Activated effector memory CD4-positive, alpha-beta T cell treated with Interleukin-2 at 50 U/mL for 16 hours (primary cell): ENCODE measurements around the gene POLDIP2.
A peak's percentile ranks its signal among the peaks of the same experiment; 100 is the strongest.

ENCODE experiments used
- DNase-seq: peaks from one replicate; pipeline ENCODE4 v3.0.0-alpha.2; 2020

The POLDIP2 gene

GRCh38 chr17:28390141-28390540, 32.8 kb upstream of the POLDIP2 start:
- DNase-seq = no peak

DNA sequence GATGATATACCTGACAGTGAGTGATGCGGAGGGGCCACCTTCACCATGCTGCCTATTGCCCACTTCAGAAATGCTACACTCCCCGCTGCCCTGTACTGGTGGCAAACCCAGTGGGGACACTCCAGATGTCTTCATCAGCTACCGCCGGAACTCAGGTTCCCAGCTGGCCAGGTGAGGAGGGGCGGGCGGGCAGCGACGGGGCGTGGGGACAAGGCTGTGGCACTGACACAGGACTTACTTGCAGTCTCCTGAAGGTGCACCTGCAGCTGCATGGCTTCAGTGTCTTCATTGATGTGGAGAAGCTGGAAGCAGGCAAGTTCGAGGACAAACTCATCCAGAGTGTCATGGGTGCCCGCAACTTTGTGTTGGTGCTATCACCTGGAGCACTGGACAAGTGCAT, 30.8 kb upstream of the POLDIP2 start:
- no peak for DNase-seq

GRCh38 chr17:28386391-28386790, 29.1 kb upstream of the POLDIP2 start:
- no peak for DNase-seq

GRCh38 chr17:28385406-28385805, 28.1 kb upstream of the POLDIP2 start:
- no peak for DNase-seq

- no peak for DNase-seq
Observed at GRCh38 chr17:28385037-28385400, 27.7 kb upstream of the POLDIP2 start.

GRCh38 chr17:28384281-28385036, 27.1 kb upstream of the POLDIP2 start:
- peak; percentile 57 for DNase-seq

DNA sequence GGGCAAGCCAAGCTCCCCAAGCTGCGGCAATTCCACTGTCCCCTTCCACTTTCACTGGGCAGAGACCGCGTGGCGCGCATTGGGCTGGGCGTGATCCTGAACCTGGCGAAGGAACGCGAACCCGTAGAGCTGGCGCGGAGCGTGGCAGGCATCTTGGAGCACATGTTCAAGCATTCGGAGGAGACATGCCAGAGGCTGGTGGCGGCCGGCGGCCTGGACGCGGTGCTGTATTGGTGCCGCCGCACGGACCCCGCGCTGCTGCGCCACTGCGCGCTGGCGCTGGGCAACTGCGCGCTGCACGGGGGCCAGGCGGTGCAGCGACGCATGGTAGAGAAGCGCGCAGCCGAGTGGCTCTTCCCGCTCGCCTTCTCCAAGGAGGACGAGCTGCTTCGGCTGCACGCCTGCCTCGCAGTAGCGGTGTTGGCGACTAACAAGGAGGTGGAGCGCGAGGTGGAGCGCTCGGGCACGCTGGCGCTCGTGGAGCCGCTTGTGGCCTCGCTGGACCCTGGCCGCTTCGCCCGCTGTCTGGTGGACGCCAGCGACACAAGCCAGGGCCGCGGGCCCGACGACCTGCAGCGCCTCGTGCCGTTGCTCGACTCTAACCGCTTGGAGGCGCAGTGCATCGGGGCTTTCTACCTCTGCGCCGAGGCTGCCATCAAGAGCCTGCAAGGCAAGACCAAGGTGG, 24.0 kb upstream of the POLDIP2 start:
- no peak for DNase-seq

DNA sequence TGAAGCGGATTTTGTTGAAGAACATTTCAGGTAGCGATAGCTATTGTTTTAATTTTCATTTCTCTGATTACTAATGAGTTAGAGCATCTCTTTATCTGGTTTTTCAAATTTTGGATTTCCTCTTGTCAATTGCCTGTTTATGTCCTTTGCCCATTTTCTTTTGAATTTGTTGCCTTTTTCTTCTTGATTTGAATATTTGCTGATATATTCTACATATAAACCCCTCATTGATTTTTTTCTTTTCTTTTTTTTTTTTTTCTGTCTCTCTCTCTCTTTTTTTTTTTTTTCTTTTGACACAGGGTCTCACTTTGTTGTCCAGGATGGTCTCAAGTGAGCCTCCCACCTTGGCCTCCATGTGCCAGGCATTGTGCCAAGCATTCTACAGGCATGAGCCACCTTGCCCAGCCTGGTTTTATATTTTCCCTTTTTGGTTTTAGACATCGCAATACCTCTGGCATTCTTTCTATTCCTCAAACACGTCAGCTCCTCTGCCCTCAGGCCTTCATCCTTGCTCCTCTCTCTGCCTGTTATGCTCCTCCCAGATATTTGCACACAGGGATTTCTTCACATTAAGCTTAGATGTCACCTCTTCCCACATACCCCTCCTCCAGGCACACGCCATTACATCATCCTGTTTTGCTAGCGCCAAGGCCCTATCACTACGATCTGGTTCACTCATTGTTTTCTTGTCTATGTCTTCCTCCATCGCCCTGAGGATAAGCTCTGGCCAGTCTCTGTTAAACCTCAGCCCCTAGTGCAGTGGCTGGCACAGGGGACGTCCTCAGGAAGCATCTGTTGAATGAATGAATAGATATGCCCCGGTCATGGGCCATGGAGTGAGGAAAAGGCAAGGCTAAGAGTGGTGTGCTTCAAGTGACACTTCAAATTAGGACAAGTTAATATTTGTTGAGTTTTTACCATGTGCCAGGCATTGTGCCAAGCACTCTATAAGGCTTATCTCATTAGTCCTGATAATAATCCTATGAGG, 22.8 kb upstream of the POLDIP2 start:
- DNase-seq = no peak

GRCh38 chr17:28372945-28373274, 15.6 kb upstream of the POLDIP2 start:
- DNase-seq = no peak

DNA sequence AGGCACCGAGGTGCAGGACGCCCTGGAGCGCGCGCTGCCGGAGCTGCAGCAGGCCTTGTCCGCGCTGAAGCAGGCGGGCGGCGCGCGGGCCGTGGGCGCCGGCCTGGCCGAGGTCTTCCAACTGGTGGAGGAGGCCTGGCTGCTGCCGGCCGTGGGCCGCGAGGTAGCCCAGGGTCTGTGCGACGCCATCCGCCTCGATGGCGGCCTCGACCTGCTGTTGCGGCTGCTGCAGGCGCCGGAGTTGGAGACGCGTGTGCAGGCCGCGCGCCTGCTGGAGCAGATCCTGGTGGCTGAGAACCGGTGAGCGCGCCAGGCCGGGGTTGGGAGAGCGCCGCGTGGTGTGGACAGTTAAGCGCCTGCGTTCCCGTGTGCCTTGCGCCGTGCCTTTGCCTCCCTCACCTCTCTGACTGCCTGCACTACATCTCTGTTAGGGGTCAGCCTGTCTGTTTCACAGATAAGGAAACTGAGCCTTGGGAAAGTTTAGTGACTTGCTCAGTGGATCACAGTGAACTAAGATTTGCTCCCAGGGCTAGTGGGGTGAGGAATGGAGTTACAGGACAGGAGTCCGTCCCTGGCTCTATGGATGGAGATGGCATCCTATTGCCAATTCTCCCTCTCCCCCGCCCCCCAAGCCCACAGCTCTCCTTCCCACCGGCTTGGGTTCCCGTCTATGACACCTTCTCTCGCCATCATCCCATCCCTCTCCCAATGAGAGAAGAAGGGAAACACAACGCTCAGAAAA, 15.0 kb upstream of the POLDIP2 start:
- DNase-seq = no peak

DNA sequence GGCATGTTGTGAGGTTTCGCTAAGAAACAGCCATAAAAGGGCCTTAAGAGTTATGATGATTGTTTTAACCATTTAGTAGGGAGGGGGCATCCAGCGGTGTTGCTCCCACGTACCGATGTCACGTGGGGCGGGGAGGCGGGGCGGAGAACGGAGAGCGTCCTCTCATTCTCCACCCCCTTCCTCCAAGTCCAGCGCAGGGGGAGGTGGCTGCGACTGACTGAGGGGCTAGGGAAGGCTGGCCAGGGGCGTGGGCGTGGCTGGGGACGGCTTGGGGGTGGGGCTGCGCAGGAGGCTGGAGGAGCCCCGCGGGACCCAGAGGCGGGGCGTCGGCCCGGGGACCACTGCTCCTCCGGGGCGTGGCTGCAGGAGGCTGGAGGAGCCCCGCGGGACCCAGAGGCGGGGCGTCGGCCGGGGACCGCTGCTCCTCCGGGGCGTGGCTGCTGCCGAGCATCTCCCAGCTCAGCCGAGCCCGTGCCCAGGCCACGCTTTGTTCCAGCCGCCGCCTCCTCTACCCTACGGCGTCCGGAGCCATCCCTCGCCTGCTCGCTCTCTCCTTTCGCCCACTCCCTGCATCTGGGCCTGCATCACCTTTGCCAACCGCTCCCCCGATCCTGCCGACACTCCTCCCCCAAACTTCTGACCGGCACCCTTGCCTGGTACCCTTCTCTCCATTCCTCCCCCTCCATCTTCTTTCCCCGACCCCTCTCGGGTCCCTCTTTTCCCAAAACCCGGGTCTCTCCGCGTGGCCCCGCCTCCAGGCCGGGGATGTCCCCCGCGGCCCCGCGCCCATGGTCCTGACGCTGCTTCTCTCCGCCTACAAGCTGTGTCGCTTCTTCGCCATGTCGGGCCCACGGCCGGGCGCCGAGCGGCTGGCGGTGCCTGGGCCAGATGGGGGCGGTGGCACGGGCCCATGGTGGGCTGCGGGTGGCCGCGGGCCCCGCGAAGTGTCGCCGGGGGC, 14.2 kb upstream of the POLDIP2 start, which contains the start of gene SARM1:
SARM1 (plus strand) TSS at position 450 of the 958 bp plus-strand sequence; CDS start at position 789, 339 bp downstream.
- DNase-seq = peak; percentile 76

GRCh38 chr17:28370744-28371103, 13.4 kb upstream of the POLDIP2 start:
- DNase-seq = no peak

DNA sequence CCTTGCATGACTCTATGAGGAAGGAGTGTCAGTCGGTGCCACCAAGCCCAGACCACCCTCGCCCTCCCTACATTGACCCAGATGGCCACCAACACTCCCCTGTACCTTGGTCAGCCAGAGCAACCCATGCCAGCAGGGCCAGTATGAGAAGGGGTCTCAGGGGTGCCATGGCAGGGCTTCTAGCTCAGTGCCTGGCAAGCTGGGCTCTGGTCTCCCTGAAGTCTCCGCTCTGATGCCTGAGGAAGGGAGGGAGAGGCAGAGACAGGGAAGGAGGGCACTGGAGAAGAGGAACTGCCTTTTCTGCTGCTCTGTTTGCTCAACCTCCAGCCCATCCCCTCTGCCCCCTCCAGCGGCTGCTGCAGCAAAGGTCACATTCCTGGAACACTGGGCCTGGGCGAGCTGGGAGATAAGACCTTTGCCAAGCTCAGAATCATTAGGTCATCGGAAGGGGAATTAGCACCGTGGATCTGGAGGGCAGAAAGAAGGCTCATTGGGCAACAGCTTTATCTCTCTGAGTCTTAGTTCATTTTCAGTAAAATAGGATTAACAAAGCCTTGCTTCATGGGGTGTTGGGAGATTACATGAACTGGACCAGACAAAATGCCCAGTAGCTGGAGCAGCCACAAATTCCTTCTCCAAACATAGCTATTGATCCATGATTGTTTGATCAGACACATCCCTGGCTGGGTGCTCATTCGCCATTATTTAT, 12.9 kb upstream of the POLDIP2 start, which contains the start of gene VTN:
VTN (minus strand) TSS at position 273 of the 709 bp plus-strand sequence; CDS start at position 169, 104 bp downstream.
- no peak for DNase-seq

DNA sequence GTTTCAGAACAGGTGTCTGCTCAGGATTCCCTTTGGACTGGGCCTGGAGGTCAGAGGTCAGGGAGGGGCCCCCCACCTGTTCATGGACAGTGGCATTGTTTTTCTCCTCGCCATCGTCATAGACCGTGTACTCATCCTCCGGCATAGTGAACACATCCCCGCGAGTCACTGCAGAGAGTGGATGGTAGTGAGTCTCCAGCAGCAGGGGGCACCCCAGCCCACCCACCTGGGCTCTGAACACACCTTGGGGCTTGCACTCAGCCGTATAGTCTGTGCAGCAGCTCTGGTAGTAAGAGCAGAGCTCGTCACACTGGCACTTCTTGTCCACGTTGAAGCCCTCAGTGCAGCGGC, 12.3 kb upstream of the POLDIP2 start:
- DNase-seq = no peak

DNA sequence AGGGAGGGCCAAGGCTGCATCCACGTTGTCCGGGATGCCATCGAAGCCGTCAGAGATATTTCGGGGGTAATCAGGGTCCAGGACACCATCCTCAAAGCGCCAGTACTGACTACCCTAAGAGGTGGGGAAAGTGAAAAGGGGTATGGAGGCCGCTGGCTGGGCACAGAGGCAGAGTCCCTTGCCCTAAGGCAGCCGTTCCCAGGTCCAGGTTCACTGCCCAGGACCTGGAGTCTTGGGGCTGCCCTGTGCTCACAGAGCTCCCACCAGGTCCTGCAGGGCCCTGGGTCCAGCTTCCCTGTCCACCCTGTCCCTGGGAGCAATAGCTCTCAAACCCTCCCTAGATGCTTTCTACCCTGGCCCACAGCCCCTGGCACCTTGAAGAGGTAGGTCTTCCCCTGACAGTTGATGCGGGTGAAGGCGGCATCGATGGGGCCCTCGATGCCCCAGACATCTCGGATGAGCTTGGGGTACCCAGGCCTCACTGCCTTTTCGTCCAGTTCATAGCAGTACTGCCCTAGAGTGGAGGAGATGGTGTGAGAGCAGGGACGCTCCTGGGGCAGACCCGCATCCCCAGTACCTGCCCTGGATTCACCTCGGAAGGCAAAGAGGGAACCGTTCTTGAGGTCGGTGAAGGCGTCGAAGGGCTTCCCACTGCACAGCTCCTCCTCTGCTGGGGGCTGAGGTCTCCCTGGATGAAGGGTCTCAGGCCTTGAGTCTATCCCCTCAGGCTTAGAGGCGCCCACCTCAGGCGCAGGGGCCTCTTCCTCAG, 11.8 kb upstream of the POLDIP2 start:
- no peak for DNase-seq

DNA sequence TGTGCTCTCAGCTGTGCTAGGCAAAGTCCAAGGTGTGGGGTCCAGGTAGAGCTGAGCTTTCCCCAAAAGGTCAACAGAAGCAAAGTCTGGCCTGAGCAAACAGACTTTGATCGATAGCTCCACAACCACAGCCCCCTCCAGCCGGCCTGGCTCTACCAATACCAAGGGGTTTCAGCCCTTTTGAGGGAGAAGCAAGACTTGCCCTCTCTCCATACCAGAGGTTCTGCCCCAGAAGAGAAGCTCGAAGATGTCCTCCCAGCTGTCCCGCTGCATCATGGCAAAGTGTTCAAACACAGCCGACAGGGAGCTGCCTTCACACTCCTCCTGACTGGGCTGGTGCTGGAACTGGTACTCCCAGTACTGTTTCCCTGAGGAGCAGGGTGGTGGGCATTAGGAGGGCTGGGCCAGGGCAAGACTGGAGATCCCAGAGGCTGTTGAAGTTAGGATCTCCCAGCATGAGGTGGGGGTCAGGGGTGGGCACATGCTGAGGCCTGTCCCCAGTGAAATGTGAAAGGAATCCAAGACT, 11.0 kb upstream of the POLDIP2 start:
- no peak for DNase-seq

- no peak for DNase-seq
Observed at GRCh38 chr17:28367641-28368305, 10.4 kb upstream of the POLDIP2 start.

GRCh38 chr17:28366605-28367004, 9.3 kb upstream of the POLDIP2 start:
- no peak for DNase-seq

GRCh38 chr17:28365487-28365886, 8.2 kb upstream of the POLDIP2 start:
- DNase-seq = no peak
